GM23338 (cell line): ENCODE measurements around the gene ATG4B. TPM values are rescaled to one million over a fixed set of nuclear protein-coding genes. Genes with fewer than 3 reads are reported as not detected.
A peak's percentile ranks its signal among the peaks of the same experiment; 100 is the strongest.

Experiments used
- ATAC-seq: fragments of 200-7000 bp; cut with Tn5 transposase; 3 replicates; pipeline ENCODE4 v1.9.1; 2020
- DNase-seq: peaks from one replicate; pipeline ENCODE4 v3.0.0-alpha.2; 2015; ENCODE audit warnings: low spot score
- H2AFZ ChIP-seq: fragments of 200-600 bp; sonication (generic); 2 replicates; pipeline ENCODE4 v1.8.0; 2016; ENCODE audit warnings: antibody characterized with exemption, mild to moderate bottlenecking, moderate library complexity
- H3F3A ChIP-seq: fragments of 200-600 bp; sonication (generic); replicated peaks from 2 replicates; pipeline ENCODE4 v1.8.0; 2017; ENCODE audit warnings: antibody characterized with exemption, mixed run types, low read depth
- H3K27ac ChIP-seq: fragments of 200-600 bp; sonication (generic); 2 replicates; pipeline ENCODE4 v1.6.1; 2016; ENCODE audit warnings: low read depth
- H3K27me3 ChIP-seq: fragments of 200-600 bp; sonication (generic); 2 replicates; pipeline ENCODE4 v1.8.0; 2016; ENCODE audit warnings: mild to moderate bottlenecking, mixed run types, moderate library complexity; ENCODE audit not compliant: insufficient read depth
- H3K36me3 ChIP-seq: fragments of 200-600 bp; sonication (generic); 2 replicates; pipeline ENCODE4 v1.8.0; 2016; ENCODE audit warnings: mild to moderate bottlenecking; ENCODE audit not compliant: insufficient read depth
- H3K4me1 ChIP-seq: fragments of 200-600 bp; sonication (generic); 2 replicates; pipeline ENCODE4 v1.8.0; 2016; ENCODE audit warnings: mild to moderate bottlenecking, moderate library complexity; ENCODE audit not compliant: insufficient read depth
- H3K4me2 ChIP-seq: fragments of 200-600 bp; sonication (generic); 2 replicates; pipeline ENCODE4 v1.7.1; 2017; ENCODE audit warnings: mixed run types
- H3K4me3 ChIP-seq: fragments of 200-600 bp; sonication (generic); 2 replicates; pipeline ENCODE4 v1.6.1; 2016; ENCODE audit warnings: mixed run types
- H3K79me2 ChIP-seq: fragments of 200-600 bp; sonication (generic); replicated peaks from 2 replicates; pipeline ENCODE4 v1.8.0; 2017; ENCODE audit warnings: mild to moderate bottlenecking; ENCODE audit not compliant: insufficient read depth
- H3K9me2 ChIP-seq: fragments of 200-600 bp; sonication (generic); 2 replicates; pipeline ENCODE4 v1.8.0; 2017; ENCODE audit not compliant: insufficient read depth
- H4K20me1 ChIP-seq: fragments of 200-600 bp; sonication (generic); replicated peaks from 2 replicates; pipeline ENCODE4 v1.8.0; 2017; ENCODE audit warnings: mild to moderate bottlenecking; ENCODE audit not compliant: insufficient read depth
- H3K27ac Mint-ChIP-seq: 2 replicates; pipeline ENCODE4 v1.8.0; 2020; ENCODE audit warnings: inconsistent platforms, mild to moderate bottlenecking, moderate library complexity, mixed read lengths
- H3K27me3 Mint-ChIP-seq: 3 replicates; pipeline ENCODE4 v1.8.0; 2022; ENCODE audit warnings: low read depth, mild to moderate bottlenecking, moderate library complexity, mixed read lengths, inconsistent platforms; ENCODE audit not compliant: insufficient read depth, poor library complexity
- H3K36me3 Mint-ChIP-seq: 3 replicates; pipeline ENCODE4 v1.8.0; 2021; ENCODE audit warnings: low read depth, mild to moderate bottlenecking, inconsistent platforms, moderate library complexity, mixed read lengths
- H3K4me1 Mint-ChIP-seq: 3 replicates; pipeline ENCODE4 v1.8.0; 2020; ENCODE audit warnings: mild to moderate bottlenecking, inconsistent platforms, mixed read lengths
- H3K4me3 Mint-ChIP-seq: 3 replicates; pipeline ENCODE4 v1.8.0; 2021; ENCODE audit warnings: moderate library complexity, mild to moderate bottlenecking, inconsistent platforms, mixed read lengths
- H3K9me3 Mint-ChIP-seq: 3 replicates; pipeline ENCODE4 v1.8.0; 2020; ENCODE audit warnings: moderate library complexity, mild to moderate bottlenecking, inconsistent platforms, mixed read lengths
- CREB1 ChIP-seq: fragments of 250-450 bp; sonication (Bioruptor Pico); IDR thresholded peaks from 2 replicates; pipeline ENCODE4 v1.5.0; 2020; ENCODE audit warnings: low read depth, mild to moderate bottlenecking, moderate library complexity
- CTCF ChIP-seq, 2 experiments: fragments of 200-600 bp in 1 of 2; sonication (generic) in 1 of 2; conservative IDR thresholded peaks; 2 replicates each; pipeline versions ENCODE4 v1.5.1 to v1.6.1; 2016 to 2017; ENCODE audit warnings: antibody characterized with exemption in 2 of 2, low read depth in 2 of 2, mild to moderate bottlenecking in 2 of 2, moderate library complexity in 1 of 2
- ETS1 ChIP-seq: IDR thresholded peaks from 2 replicates; pipeline ENCODE4 v1.6.1; 2016; ENCODE audit warnings: antibody characterized with exemption
- EZH2 ChIP-seq: fragments of 200-600 bp; sonication (generic); IDR thresholded peaks from one replicate; pipeline ENCODE4 v1.8.0; 2017; ENCODE audit warnings: antibody characterized with exemption, mild to moderate bottlenecking, low read depth; ENCODE audit not compliant: unreplicated experiment
- EZH2phosphoT487 ChIP-seq: fragments of 200-600 bp; sonication (generic); IDR thresholded peaks from one replicate; pipeline ENCODE4 v1.8.1; 2018; ENCODE audit warnings: antibody characterized with exemption; ENCODE audit not compliant: unreplicated experiment
- JUNB ChIP-seq: IDR thresholded peaks from one replicate; pipeline ENCODE4 v1.6.1; 2016; ENCODE audit warnings: antibody characterized with exemption; ENCODE audit not compliant: unreplicated experiment
- NANOG ChIP-seq: IDR thresholded peaks from 2 replicates; pipeline ENCODE4 v1.6.1; 2016; ENCODE audit warnings: antibody characterized with exemption, borderline replicate concordance
- POLR2AphosphoS5 ChIP-seq: IDR thresholded peaks from 2 replicates; pipeline ENCODE4 v1.6.1; 2016; ENCODE audit warnings: antibody characterized with exemption, low read depth
- REST ChIP-seq: IDR thresholded peaks from one replicate; pipeline ENCODE4 v1.6.1; 2018; ENCODE audit warnings: antibody characterized with exemption; ENCODE audit not compliant: unreplicated experiment
- STAT1 ChIP-seq: IDR thresholded peaks from one replicate; pipeline ENCODE4 v1.6.1; 2016; ENCODE audit warnings: antibody characterized with exemption; ENCODE audit not compliant: unreplicated experiment
- ZNF114 ChIP-seq: fragments of 250-450 bp; sonication (Bioruptor Pico); IDR thresholded peaks from 2 replicates; pipeline ENCODE4 v1.5.0; 2020; ENCODE audit warnings: mild to moderate bottlenecking, moderate library complexity
- ZNF331 ChIP-seq: fragments of 250-450 bp; sonication (Bioruptor Pico); IDR thresholded peaks from 2 replicates; pipeline ENCODE4 v1.5.0; 2020; ENCODE audit warnings: low read depth, mild to moderate bottlenecking, moderate library complexity
- ZNF462 ChIP-seq: fragments of 250-450 bp; sonication (Bioruptor Pico); IDR thresholded peaks from 2 replicates; pipeline ENCODE4 v1.5.0; 2020; ENCODE audit warnings: mild to moderate bottlenecking, moderate library complexity
- polyA plus RNA-seq: library from polyadenylated mRNA; unstranded; fragments of >200 nt; fragmentation: Nextera tagmentation; extraction: Ambion mirVana; gene quantifications from 2 replicates; pipeline ENCODE4 v1.2.1, GENCODE V29; 2016
- total RNA-seq: library from RNA; depleted of rRNA; stranded (reverse); fragments of >200 nt; shearing (Covaris generic); gene quantifications from 2 replicates; pipeline ENCODE4 v1.2.3, GENCODE V29; 2014

The ATG4B gene
- total and polyA plus RNA-seq, 2 experiments from 2014 or later: 102 to 104 TPM

- TF ChIP-seq ETS1 (no peak), REST (no peak), POLR2AphosphoS5 (no peak), ZNF331 (CRISPR knock-in tag) (no peak), JUNB (no peak), ZNF462 (no peak), STAT1 (no peak), ZNF114 (CRISPR knock-in tag) (no peak), CTCF (conservative IDR thresholded peaks at IDR 0.05; ENCODE audit: low read depth in 2 of 2) (no peak), CREB1 (CRISPR knock-in tag) (no peak), EZH2 (no peak), NANOG (no peak), EZH2phosphoT487 (no peak)
- H3K4me3 Mint-ChIP-seq: peak overlapping the region; percentile 86
- Histone ChIP-seq H2AFZ (no peak overlapping the region), H3K36me3 (peaks cover 23% of the 10 kb centered on the region), H3K9me2 (no peaks in the 10 kb centered on the region), H4K20me1 (no peaks in the 10 kb centered on the region; the same call in 1 of the 2 replicates), H3K79me2 (peaks cover 28% of the 10 kb centered on the region), H3F3A (no peaks in the 10 kb centered on the region), H3K4me1 (peaks cover 7% of the 10 kb centered on the region), H3K4me2 (peak overlapping the region; percentile 90), H3K27me3 (no peaks in the 10 kb centered on the region), H3K4me3 (peak overlapping the region; percentile 92), H3K27ac (no peak overlapping the region)
- peaks cover 13% of the 10 kb centered on the region for H3K4me1 Mint-ChIP-seq
- H3K27me3 Mint-ChIP-seq: peaks cover 23% of the 10 kb centered on the region
- no peaks in the 10 kb centered on the region; the same call in 2 of the 3 replicates for H3K9me3 Mint-ChIP-seq
- H3K27ac Mint-ChIP-seq: peak overlapping the region; percentile 80; the same call in 1 of the 2 replicates
- DNase-seq: no peak
- peak; percentile 4 for ATAC-seq
- peaks cover 57% of the 10 kb centered on the region for H3K36me3 Mint-ChIP-seq
These were observed 65.6 kb downstream of the ATG4B start for GRCh38 chr2:241703032-241703604.
